ENCODE measurements around the gene SUSD3. TPM values are rescaled to one million over a fixed set of nuclear protein-coding genes. Genes with fewer than 3 reads are reported as not detected.

Gene SUSD3
- total RNA-seq, 2 experiments from 2014 or later = 62.7 to 68.3 TPM

- Mint-ChIP-seq H3K36me3 (ENCODE audit: low read depth) (peaks cover 29% of the 10 kb centered on the region), H3K27ac (peak overlapping the region; percentile 86), H3K27me3 (ENCODE audit: low read depth) (no peaks in the 10 kb centered on the region), H3K4me1 (ENCODE audit: low read depth) (peaks cover 70% of the 10 kb centered on the region), H3K9me3 (peaks cover 26% of the 10 kb centered on the region), H3K4me3 (no peak overlapping the region)
- intact Hi-C loops (cut with micrococcal nuclease) = loop anchor here (1.0 kb wide), 2 partner anchors 8 to 27 kb away; no protein-coding TSS in a partner anchor
- CTCF ChIA-PET = interaction anchor here (1.0 to 2.8 kb wide), 3 partner anchors 27 to 88 kb away, joined by 3 to 9 read pairs (median 3); no protein-coding TSS in a partner anchor
- DNase-seq = peak; percentile 92
Measured at GRCh38 chr9:93091453-93092081, 33.1 kb downstream of the SUSD3 start.

- no peaks in the 10 kb centered on the region for H3K27me3 Mint-ChIP-seq (ENCODE audit: low read depth)
- DNase-seq = peak; percentile 3
- CTCF ChIA-PET = interaction anchor here (1.0 to 2.8 kb wide), 2 partner anchors 25 to 28 kb away, joined by 3 to 9 read pairs; no protein-coding TSS in a partner anchor
- H3K4me3 Mint-ChIP-seq = peak overlapping the region; percentile 7
- peak overlapping the region; percentile 86 for H3K27ac Mint-ChIP-seq
- peaks cover 72% of the 10 kb centered on the region for H3K4me1 Mint-ChIP-seq (ENCODE audit: low read depth)
- intact Hi-C loops (cut with micrococcal nuclease) = no loop called here
- H3K36me3 Mint-ChIP-seq (ENCODE audit: low read depth) = peaks cover 24% of the 10 kb centered on the region
- peaks cover 26% of the 10 kb centered on the region for H3K9me3 Mint-ChIP-seq
Measured at GRCh38 chr9:93092251-93092991, 33.9 kb downstream of the SUSD3 start.

- peaks cover 26% of the 10 kb centered on the region for H3K9me3 Mint-ChIP-seq
- peaks cover 22% of the 10 kb centered on the region for H3K36me3 Mint-ChIP-seq (ENCODE audit: low read depth)
- H3K4me3 Mint-ChIP-seq = no peak overlapping the region
- peaks cover 79% of the 10 kb centered on the region for H3K4me1 Mint-ChIP-seq (ENCODE audit: low read depth)
- H3K27me3 Mint-ChIP-seq (ENCODE audit: low read depth) = no peaks in the 10 kb centered on the region
- intact Hi-C loops (cut with micrococcal nuclease) = no loop called here
- peak overlapping the region; percentile 86 for H3K27ac Mint-ChIP-seq
- peak; percentile 40 for DNase-seq
- CTCF ChIA-PET = no interaction called here
Measured at GRCh38 chr9:93093127-93093876, 34.8 kb downstream of the SUSD3 start.

- H3K27ac Mint-ChIP-seq = peak overlapping the region; percentile 95
- H3K9me3 Mint-ChIP-seq = peaks cover 26% of the 10 kb centered on the region
- H3K4me1 Mint-ChIP-seq (ENCODE audit: low read depth) = peaks cover 77% of the 10 kb centered on the region
- intact Hi-C loops (cut with micrococcal nuclease) = loop anchor here (2.0 kb wide), 1 partner anchor 129 kb away; no protein-coding TSS in a partner anchor
- no peaks in the 10 kb centered on the region for H3K27me3 Mint-ChIP-seq (ENCODE audit: low read depth)
- peak overlapping the region; percentile 84 for H3K4me3 Mint-ChIP-seq
- DNase-seq = no peak
- H3K36me3 Mint-ChIP-seq (ENCODE audit: low read depth) = peaks cover 15% of the 10 kb centered on the region
- CTCF ChIA-PET = interaction anchor here (0.7 kb wide), 1 partner anchor 15 kb away, joined by 3 read pairs; no protein-coding TSS in a partner anchor
Measured at GRCh38 chr9:93093877-93094657, 35.6 kb downstream of the SUSD3 start.

- Mint-ChIP-seq H3K36me3 (ENCODE audit: low read depth) (peaks cover 11% of the 10 kb centered on the region), H3K4me3 (peak overlapping the region; percentile 84), H3K9me3 (peaks cover 26% of the 10 kb centered on the region), H3K27ac (peak overlapping the region; percentile 95), H3K4me1 (ENCODE audit: low read depth) (peaks cover 74% of the 10 kb centered on the region), H3K27me3 (ENCODE audit: low read depth) (no peaks in the 10 kb centered on the region)
- CTCF ChIA-PET = interaction anchor here (0.7 to 0.8 kb wide), 3 partner anchors 14 to 90 kb away, joined by 3 to 4 read pairs (median 3); no protein-coding TSS in a partner anchor
- peak; percentile 43 for DNase-seq
- intact Hi-C loops (cut with micrococcal nuclease) = loop anchor here (1.0 to 5.0 kb wide), 8 partner anchors 30 to 473 kb away; partner anchors contain the start of genes FAM120AOS, NINJ1 and ZNF484
Measured at GRCh38 chr9:93094658-93095204, 36.2 kb downstream of the SUSD3 start.

GRCh38 chr9:93095205-93096130 is 37.0 kb downstream of the SUSD3 start:
- Mint-ChIP-seq H3K36me3 (ENCODE audit: low read depth) (peaks cover 6% of the 10 kb centered on the region), H3K9me3 (peaks cover 24% of the 10 kb centered on the region), H3K4me3 (peak overlapping the region; percentile 84), H3K27ac (peak overlapping the region; percentile 95), H3K27me3 (ENCODE audit: low read depth) (no peaks in the 10 kb centered on the region), H3K4me1 (ENCODE audit: low read depth) (peaks cover 74% of the 10 kb centered on the region)
- peak; percentile 100 for DNase-seq
- CTCF ChIA-PET = interaction anchor here (0.7 to 0.8 kb wide), 2 partner anchors 33 to 91 kb away, joined by 3 to 4 read pairs; no protein-coding TSS in a partner anchor
- intact Hi-C loops (cut with micrococcal nuclease) = loop anchor here (1.0 to 5.0 kb wide), 12 partner anchors 31 to 472 kb away; partner anchors contain the start of genes FAM120AOS, NINJ1 and ZNF484

- H3K9me3 Mint-ChIP-seq = peaks cover 21% of the 10 kb centered on the region
- H3K4me1 Mint-ChIP-seq (ENCODE audit: low read depth) = peaks cover 72% of the 10 kb centered on the region
- intact Hi-C loops (cut with micrococcal nuclease) = loop anchor here (1.0 to 5.0 kb wide), 6 partner anchors 51 to 471 kb away; partner anchors contain the start of gene ZNF484
- H3K36me3 Mint-ChIP-seq (ENCODE audit: low read depth) = peaks cover 6% of the 10 kb centered on the region
- CTCF ChIA-PET = interaction anchor here (0.9 kb wide), 1 partner anchor 140 kb away, joined by 3 read pairs; no protein-coding TSS in a partner anchor
- no peaks in the 10 kb centered on the region for H3K27me3 Mint-ChIP-seq (ENCODE audit: low read depth)
- peak; percentile 53 for DNase-seq
- H3K27ac Mint-ChIP-seq = peak within 1 kb of the TSS; percentile 95
- peak within 1 kb of the TSS; percentile 85 for H3K4me3 Mint-ChIP-seq
Measured at GRCh38 chr9:93096131-93096802, 37.8 kb downstream of the SUSD3 start, which contains the start of gene CARD19. Gene CARD19, plus strand, starts transcription at chr9:93096217. Its CDS starts 129 bp downstream, at chr9:93096346.

- H3K27me3 Mint-ChIP-seq (ENCODE audit: low read depth) = no peaks in the 10 kb centered on the region
- H3K4me3 Mint-ChIP-seq = peak overlapping the region; percentile 85
- H3K36me3 Mint-ChIP-seq (ENCODE audit: low read depth) = peaks cover 4% of the 10 kb centered on the region
- intact Hi-C loops (cut with micrococcal nuclease) = loop anchor here (1.0 to 5.0 kb wide), 6 partner anchors 50 to 470 kb away; partner anchors contain the start of gene ZNF484
- H3K4me1 Mint-ChIP-seq (ENCODE audit: low read depth) = peaks cover 68% of the 10 kb centered on the region
- no peak for DNase-seq
- peaks cover 16% of the 10 kb centered on the region for H3K9me3 Mint-ChIP-seq
- CTCF ChIA-PET = interaction anchor here (0.9 to 3.0 kb wide), 3 partner anchors 12 to 140 kb away, joined by 3 to 20 read pairs (median 3); no protein-coding TSS in a partner anchor
- peak overlapping the region; percentile 79 for H3K27ac Mint-ChIP-seq
Measured at GRCh38 chr9:93096811-93097382, 38.4 kb downstream of the SUSD3 start.

- no peak for DNase-seq
- Mint-ChIP-seq H3K27me3 (ENCODE audit: low read depth) (no peaks in the 10 kb centered on the region), H3K27ac (peak overlapping the region; percentile 79), H3K9me3 (peaks cover 10% of the 10 kb centered on the region), H3K36me3 (ENCODE audit: low read depth) (peaks cover 4% of the 10 kb centered on the region), H3K4me1 (ENCODE audit: low read depth) (peaks cover 67% of the 10 kb centered on the region), H3K4me3 (peak overlapping the region; percentile 85)
- CTCF ChIA-PET = interaction anchor here (1.0 to 3.0 kb wide), 2 partner anchors 11 to 95 kb away, joined by 3 to 20 read pairs; no protein-coding TSS in a partner anchor
- intact Hi-C loops (cut with micrococcal nuclease) = loop anchor here (1.0 to 5.0 kb wide), 5 partner anchors 11 to 470 kb away; partner anchors contain the start of gene ZNF484
Measured at GRCh38 chr9:93097511-93098201, 39.2 kb downstream of the SUSD3 start.
